ENCODE data around the gene KCNS1.

DNA sequence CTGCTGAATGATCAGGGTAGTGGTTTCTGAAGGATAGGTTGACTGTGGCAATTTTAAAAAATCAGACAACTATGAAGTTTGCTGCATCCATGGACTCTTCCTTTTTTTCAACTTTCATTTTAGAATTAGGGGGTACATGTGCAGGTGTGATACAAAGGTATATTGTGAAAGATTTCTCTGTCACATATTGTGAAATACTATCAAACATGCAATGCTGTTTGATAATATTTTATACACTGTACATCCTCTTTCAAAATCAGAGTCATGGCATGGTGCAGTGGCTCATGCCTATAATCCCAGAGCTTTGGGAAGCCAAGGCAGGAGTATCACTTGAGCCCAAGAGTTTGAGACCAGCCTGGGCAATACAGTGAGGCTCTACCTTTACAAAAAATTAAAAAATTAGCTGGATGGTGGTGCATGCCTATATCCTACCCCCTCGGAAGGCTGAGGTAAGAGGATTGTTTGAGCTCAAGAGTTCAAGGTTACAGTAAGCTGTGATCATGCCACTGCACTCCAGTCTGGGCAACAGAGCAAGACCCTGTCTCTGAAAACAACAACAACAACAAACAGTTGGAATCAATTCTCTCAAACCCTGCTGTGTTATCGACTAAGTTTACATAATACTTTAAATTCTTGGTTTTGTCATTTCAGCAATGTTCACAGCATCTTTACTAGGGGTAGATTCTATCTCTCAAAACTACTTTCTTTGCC is 18.8 kb upstream of the KCNS1 start:
- TF ChIP-seq GATA2 (IDR thresholded peaks at IDR 0.05; ENCODE audit: low read depth, low read length) (no peak), GATA3 (IDR thresholded peaks at IDR 0.05; ENCODE audit: low read depth, low read length) (no peak)

All from SH-SY5Y (cell line).